GM23338 (cell line): ENCODE measurements around the gene KRT222. TPM values are rescaled to one million over a fixed set of nuclear protein-coding genes. Genes with fewer than 3 reads are reported as not detected.

ENCODE experiments used
- ATAC-seq: fragments of 200-7000 bp; cut with Tn5 transposase; 3 replicates; pipeline ENCODE4 v1.9.1; 2020
- DNase-seq: peaks from one replicate; pipeline ENCODE4 v3.0.0-alpha.2; 2015; ENCODE audit warnings: low spot score
- H2AFZ ChIP-seq: fragments of 200-600 bp; sonication (generic); 2 replicates; pipeline ENCODE4 v1.8.0; 2016; ENCODE audit warnings: antibody characterized with exemption, mild to moderate bottlenecking, moderate library complexity
- H3F3A ChIP-seq: fragments of 200-600 bp; sonication (generic); replicated peaks from 2 replicates; pipeline ENCODE4 v1.8.0; 2017; ENCODE audit warnings: antibody characterized with exemption, mixed run types, low read depth
- H3K27ac ChIP-seq: fragments of 200-600 bp; sonication (generic); 2 replicates; pipeline ENCODE4 v1.6.1; 2016; ENCODE audit warnings: low read depth
- H3K27me3 ChIP-seq: fragments of 200-600 bp; sonication (generic); 2 replicates; pipeline ENCODE4 v1.8.0; 2016; ENCODE audit warnings: mild to moderate bottlenecking, mixed run types, moderate library complexity; ENCODE audit not compliant: insufficient read depth
- H3K36me3 ChIP-seq: fragments of 200-600 bp; sonication (generic); 2 replicates; pipeline ENCODE4 v1.8.0; 2016; ENCODE audit warnings: mild to moderate bottlenecking; ENCODE audit not compliant: insufficient read depth
- H3K4me1 ChIP-seq: fragments of 200-600 bp; sonication (generic); 2 replicates; pipeline ENCODE4 v1.8.0; 2016; ENCODE audit warnings: mild to moderate bottlenecking, moderate library complexity; ENCODE audit not compliant: insufficient read depth
- H3K4me2 ChIP-seq: fragments of 200-600 bp; sonication (generic); 2 replicates; pipeline ENCODE4 v1.7.1; 2017; ENCODE audit warnings: mixed run types
- H3K4me3 ChIP-seq: fragments of 200-600 bp; sonication (generic); 2 replicates; pipeline ENCODE4 v1.6.1; 2016; ENCODE audit warnings: mixed run types
- H3K79me2 ChIP-seq: fragments of 200-600 bp; sonication (generic); replicated peaks from 2 replicates; pipeline ENCODE4 v1.8.0; 2017; ENCODE audit warnings: mild to moderate bottlenecking; ENCODE audit not compliant: insufficient read depth
- H3K9me2 ChIP-seq: fragments of 200-600 bp; sonication (generic); 2 replicates; pipeline ENCODE4 v1.8.0; 2017; ENCODE audit not compliant: insufficient read depth
- H4K20me1 ChIP-seq: fragments of 200-600 bp; sonication (generic); replicated peaks from 2 replicates; pipeline ENCODE4 v1.8.0; 2017; ENCODE audit warnings: mild to moderate bottlenecking; ENCODE audit not compliant: insufficient read depth
- H3K27ac Mint-ChIP-seq: 2 replicates; pipeline ENCODE4 v1.8.0; 2020; ENCODE audit warnings: inconsistent platforms, mild to moderate bottlenecking, moderate library complexity, mixed read lengths
- H3K27me3 Mint-ChIP-seq: 3 replicates; pipeline ENCODE4 v1.8.0; 2022; ENCODE audit warnings: low read depth, mild to moderate bottlenecking, moderate library complexity, mixed read lengths, inconsistent platforms; ENCODE audit not compliant: insufficient read depth, poor library complexity
- H3K36me3 Mint-ChIP-seq: 3 replicates; pipeline ENCODE4 v1.8.0; 2021; ENCODE audit warnings: low read depth, mild to moderate bottlenecking, inconsistent platforms, moderate library complexity, mixed read lengths
- H3K4me1 Mint-ChIP-seq: 3 replicates; pipeline ENCODE4 v1.8.0; 2020; ENCODE audit warnings: mild to moderate bottlenecking, inconsistent platforms, mixed read lengths
- H3K4me3 Mint-ChIP-seq: 3 replicates; pipeline ENCODE4 v1.8.0; 2021; ENCODE audit warnings: moderate library complexity, mild to moderate bottlenecking, inconsistent platforms, mixed read lengths
- H3K9me3 Mint-ChIP-seq: 3 replicates; pipeline ENCODE4 v1.8.0; 2020; ENCODE audit warnings: moderate library complexity, mild to moderate bottlenecking, inconsistent platforms, mixed read lengths
- CREB1 ChIP-seq: fragments of 250-450 bp; sonication (Bioruptor Pico); IDR thresholded peaks from 2 replicates; pipeline ENCODE4 v1.5.0; 2020; ENCODE audit warnings: low read depth, mild to moderate bottlenecking, moderate library complexity
- ETS1 ChIP-seq: IDR thresholded peaks from 2 replicates; pipeline ENCODE4 v1.6.1; 2016; ENCODE audit warnings: antibody characterized with exemption
- EZH2phosphoT487 ChIP-seq: fragments of 200-600 bp; sonication (generic); IDR thresholded peaks from one replicate; pipeline ENCODE4 v1.8.1; 2018; ENCODE audit warnings: antibody characterized with exemption; ENCODE audit not compliant: unreplicated experiment
- NANOG ChIP-seq: IDR thresholded peaks from 2 replicates; pipeline ENCODE4 v1.6.1; 2016; ENCODE audit warnings: antibody characterized with exemption, borderline replicate concordance
- POLR2AphosphoS5 ChIP-seq: IDR thresholded peaks from 2 replicates; pipeline ENCODE4 v1.6.1; 2016; ENCODE audit warnings: antibody characterized with exemption, low read depth
- ZNF331 ChIP-seq: fragments of 250-450 bp; sonication (Bioruptor Pico); IDR thresholded peaks from 2 replicates; pipeline ENCODE4 v1.5.0; 2020; ENCODE audit warnings: low read depth, mild to moderate bottlenecking, moderate library complexity
- ZNF462 ChIP-seq: fragments of 250-450 bp; sonication (Bioruptor Pico); IDR thresholded peaks from 2 replicates; pipeline ENCODE4 v1.5.0; 2020; ENCODE audit warnings: mild to moderate bottlenecking, moderate library complexity
- polyA plus RNA-seq: library from polyadenylated mRNA; unstranded; fragments of >200 nt; fragmentation: Nextera tagmentation; extraction: Ambion mirVana; gene quantifications from 2 replicates; pipeline ENCODE4 v1.2.1, GENCODE V29; 2016
- total RNA-seq: library from RNA; depleted of rRNA; stranded (reverse); fragments of >200 nt; shearing (Covaris generic); gene quantifications from 2 replicates; pipeline ENCODE4 v1.2.3, GENCODE V29; 2014

Gene KRT222
- total and polyA plus RNA-seq, 2 experiments from 2014 or later, result not detected

GRCh38 chr17:40648384-40648968 lies 16.5 kb downstream of the KRT222 start:
- no peaks in the 10 kb centered on the region for H3K9me2 ChIP-seq
- H3K36me3 Mint-ChIP-seq, result peaks cover 18% of the 10 kb centered on the region
- no peaks in the 10 kb centered on the region for H3K27me3 ChIP-seq
- H3K27me3 Mint-ChIP-seq, result no peaks in the 10 kb centered on the region
- ATAC-seq (peak; percentile 57), DNase-seq (peak; percentile 55)
- peak overlapping the region; percentile 96 for H2AFZ ChIP-seq
- peak overlapping the region; percentile 83 for H3K4me2 ChIP-seq
- peaks cover 6% of the 10 kb centered on the region; the same call in 1 of the 2 replicates for H3K4me1 ChIP-seq
- H3K79me2 ChIP-seq, result peaks cover 40% of the 10 kb centered on the region
- no peaks in the 10 kb centered on the region for H4K20me1 ChIP-seq
- TF ChIP-seq ZNF462 (CRISPR knock-in tag) (no peak), NANOG (no peak), POLR2AphosphoS5 (no peak), ZNF331 (CRISPR knock-in tag) (no peak), ETS1 (no peak), CREB1 (no peak), EZH2phosphoT487 (no peak)
- peaks cover 8% of the 10 kb centered on the region; the same call in 2 of the 3 replicates for H3K4me1 Mint-ChIP-seq
- H3K4me3 ChIP-seq, result peak overlapping the region; percentile 90
- peak overlapping the region; percentile 83 for H3K4me3 Mint-ChIP-seq
- H3F3A ChIP-seq, result no peaks in the 10 kb centered on the region
- H3K27ac ChIP-seq, result peak overlapping the region; percentile 97
- H3K36me3 ChIP-seq, result peaks cover 8% of the 10 kb centered on the region; the same call in 1 of the 2 replicates
- no peaks in the 10 kb centered on the region for H3K9me3 Mint-ChIP-seq
- H3K27ac Mint-ChIP-seq, result peak overlapping the region; percentile 100
